Measurements from ENCODE around the gene SCN1B.
A peak's percentile ranks its signal among the peaks of the same experiment; 100 is the strongest.
"Not testable (repeated sequence)": the region's sequence is repeated elsewhere in the genome, so short reads cannot be mapped to it uniquely, and the experiment has no call there.

The SCN1B gene

DNA sequence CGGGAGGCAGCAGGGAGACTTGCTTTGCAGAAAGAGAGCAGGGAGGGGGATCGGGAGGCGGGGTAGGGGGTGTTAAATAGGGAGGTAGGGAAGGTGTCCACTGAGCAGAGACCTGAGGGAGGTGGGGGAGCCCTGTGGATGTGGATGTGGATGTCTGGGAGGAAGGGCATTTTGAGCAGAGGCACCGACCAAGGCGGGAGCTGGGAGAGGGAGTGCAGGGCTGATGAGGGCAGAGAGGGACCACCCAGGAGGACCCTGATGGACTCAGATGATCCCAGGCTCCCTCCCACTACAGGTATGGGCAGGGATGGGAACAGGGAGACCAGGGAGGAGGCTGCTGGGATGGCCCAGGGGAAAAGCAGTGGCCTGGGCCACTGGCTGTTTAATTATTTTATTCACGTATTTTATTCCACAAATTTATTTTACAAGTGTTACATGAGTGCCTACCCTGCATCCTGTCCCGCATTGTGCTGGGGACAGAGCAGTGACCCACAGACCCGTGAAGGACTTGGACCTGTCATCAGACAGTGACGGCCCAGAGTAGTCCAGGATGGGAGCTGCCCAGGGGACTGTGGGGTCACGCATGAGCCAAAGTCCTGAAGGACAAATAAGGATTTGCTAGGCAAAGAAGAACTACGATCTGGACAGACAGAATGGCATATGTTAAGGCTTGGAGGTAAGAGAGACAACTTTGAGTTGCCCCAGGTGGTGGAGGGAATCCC is 24.9 kb upstream of the SCN1B start:
- peaks cover 43% of the 10 kb centered on the region for H3K36me3 ChIP-seq
- H3K4me3 ChIP-seq (ENCODE audit: low read depth in 1 of 2, low read length in 1 of 2) = no peak overlapping the region
- TF ChIP-seq, protein P1, sequence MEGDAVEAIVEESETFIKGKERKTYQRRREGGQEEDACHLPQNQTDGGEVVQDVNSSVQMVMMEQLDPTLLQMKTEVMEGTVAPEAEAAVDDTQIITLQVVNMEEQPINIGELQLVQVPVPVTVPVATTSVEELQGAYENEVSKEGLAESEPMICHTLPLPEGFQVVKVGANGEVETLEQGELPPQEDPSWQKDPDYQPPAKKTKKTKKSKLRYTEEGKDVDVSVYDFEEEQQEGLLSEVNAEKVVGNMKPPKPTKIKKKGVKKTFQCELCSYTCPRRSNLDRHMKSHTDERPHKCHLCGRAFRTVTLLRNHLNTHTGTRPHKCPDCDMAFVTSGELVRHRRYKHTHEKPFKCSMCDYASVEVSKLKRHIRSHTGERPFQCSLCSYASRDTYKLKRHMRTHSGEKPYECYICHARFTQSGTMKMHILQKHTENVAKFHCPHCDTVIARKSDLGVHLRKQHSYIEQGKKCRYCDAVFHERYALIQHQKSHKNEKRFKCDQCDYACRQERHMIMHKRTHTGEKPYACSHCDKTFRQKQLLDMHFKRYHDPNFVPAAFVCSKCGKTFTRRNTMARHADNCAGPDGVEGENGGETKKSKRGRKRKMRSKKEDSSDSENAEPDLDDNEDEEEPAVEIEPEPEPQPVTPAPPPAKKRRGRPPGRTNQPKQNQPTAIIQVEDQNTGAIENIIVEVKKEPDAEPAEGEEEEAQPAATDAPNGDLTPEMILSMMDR (IDR thresholded peaks at IDR 0.05) = no peak
- H3K9me3 ChIP-seq = no peaks in the 10 kb centered on the region
- peaks cover 66 to 83% of the 10 kb centered on the region in 2 experiments for H3K4me1 ChIP-seq (ENCODE audit: control insufficient read depth in 1 of 2, insufficient read depth in 1 of 2, low read depth in 1 of 2, low read length in 1 of 2)
- H3K27me3 ChIP-seq = no peaks in the 10 kb centered on the region
- H3K27ac ChIP-seq = peak overlapping the region; percentile 99

DNA sequence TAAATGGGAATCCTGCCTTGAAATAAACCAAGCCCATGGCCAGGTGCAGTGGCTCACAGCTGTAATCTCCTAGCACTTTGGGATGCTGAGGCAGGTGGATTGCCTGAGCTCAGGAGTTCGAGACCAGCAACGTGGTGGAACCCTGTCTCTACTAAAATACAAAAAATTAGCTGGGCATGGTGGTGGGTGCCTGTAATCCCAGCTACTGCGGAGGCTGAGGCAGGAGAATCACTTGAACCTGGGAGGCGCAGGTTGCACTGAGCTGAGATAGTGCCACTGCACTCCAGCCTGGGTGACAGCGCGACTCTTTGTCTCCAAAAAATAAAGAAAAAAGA is 24.3 kb upstream of the SCN1B start:
- not testable (repeated sequence) for H3K27me3 ChIP-seq; H3K4me3 ChIP-seq (ENCODE audit: low read depth in 1 of 2, low read length in 1 of 2); H3K9me3 ChIP-seq
- H3K4me1 ChIP-seq (ENCODE audit: control insufficient read depth in 1 of 2, insufficient read depth in 1 of 2, low read depth in 1 of 2, low read length in 1 of 2) = peaks cover 72 to 87% of the 10 kb centered on the region in 2 experiments
- peaks cover 48% of the 10 kb centered on the region for H3K36me3 ChIP-seq
- peak overlapping the region; percentile 99 for H3K27ac ChIP-seq

DNA sequence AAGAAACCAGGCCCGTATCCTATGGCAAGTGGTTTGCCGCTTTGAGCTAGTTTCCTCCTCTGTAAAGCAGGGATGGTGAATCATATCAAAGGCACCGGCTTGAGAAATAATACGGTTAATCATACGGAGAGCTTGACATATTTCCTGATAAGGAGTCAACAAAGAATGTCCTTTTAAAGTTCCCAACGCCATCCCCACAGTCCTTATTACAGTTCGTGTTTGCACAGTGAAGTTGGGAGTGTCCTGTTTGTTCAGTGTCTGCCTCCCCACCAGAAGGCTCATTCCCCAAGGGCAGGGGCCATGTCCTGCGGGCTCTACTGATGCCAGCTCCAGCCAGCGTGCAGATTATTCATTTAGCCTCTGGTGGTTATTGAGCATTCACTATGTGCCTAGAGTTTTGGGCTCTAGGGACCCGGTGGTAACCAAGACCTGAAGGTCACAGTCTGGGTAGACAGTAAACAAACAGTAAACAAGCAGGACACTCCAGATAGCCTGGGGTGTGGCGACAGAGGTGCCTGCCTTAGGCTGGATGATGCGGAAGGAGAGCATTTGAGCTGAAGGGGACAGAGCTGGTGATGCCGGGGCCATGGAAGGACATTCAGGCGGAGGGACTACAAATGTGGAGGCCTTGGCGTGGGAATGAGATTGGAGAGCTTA is 23.8 kb upstream of the SCN1B start:
- Histone ChIP-seq H3K4me1 (ENCODE audit: control insufficient read depth in 1 of 2, insufficient read depth in 1 of 2, low read depth in 1 of 2, low read length in 1 of 2) (peaks cover 77 to 87% of the 10 kb centered on the region in 2 experiments), H3K9me3 (no peaks in the 10 kb centered on the region), H3K36me3 (peaks cover 52% of the 10 kb centered on the region), H3K27ac (peak overlapping the region; percentile 6), H3K27me3 (no peaks in the 10 kb centered on the region), H3K4me3 (ENCODE audit: low read depth in 1 of 2, low read length in 1 of 2) (no peak overlapping the region)
- TF ChIP-seq, protein P1 (IDR thresholded peaks at IDR 0.05) = no peak

DNA sequence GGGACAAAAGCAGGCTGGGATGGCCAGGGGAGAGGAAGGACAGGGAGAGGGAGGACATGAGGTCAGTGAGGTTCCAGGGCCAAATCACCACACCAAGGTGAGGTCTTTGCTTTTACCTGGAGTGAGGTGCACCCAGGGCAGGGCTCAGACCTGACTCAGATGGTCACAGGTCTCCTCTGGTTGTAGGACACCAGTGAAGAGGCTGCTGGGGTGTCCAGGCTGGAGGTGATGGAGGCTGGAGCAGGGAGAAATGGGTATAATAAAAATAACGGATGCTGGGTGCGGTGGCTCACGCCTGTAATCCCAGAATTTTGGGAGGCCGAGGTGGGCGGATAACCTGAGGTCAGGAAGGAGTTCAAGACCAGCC is 23.3 kb upstream of the SCN1B start:
- TF ChIP-seq, protein P1 (IDR thresholded peaks at IDR 0.05) = no peak
- Histone ChIP-seq H3K36me3 (peaks cover 57% of the 10 kb centered on the region), H3K4me3 (ENCODE audit: low read depth in 1 of 2, low read length in 1 of 2) (no peak overlapping the region), H3K9me3 (no peaks in the 10 kb centered on the region), H3K27ac (peak overlapping the region; percentile 6), H3K4me1 (ENCODE audit: control insufficient read depth in 1 of 2, insufficient read depth in 1 of 2, low read depth in 1 of 2, low read length in 1 of 2) (peaks cover 78 to 87% of the 10 kb centered on the region in 2 experiments), H3K27me3 (no peaks in the 10 kb centered on the region)

DNA sequence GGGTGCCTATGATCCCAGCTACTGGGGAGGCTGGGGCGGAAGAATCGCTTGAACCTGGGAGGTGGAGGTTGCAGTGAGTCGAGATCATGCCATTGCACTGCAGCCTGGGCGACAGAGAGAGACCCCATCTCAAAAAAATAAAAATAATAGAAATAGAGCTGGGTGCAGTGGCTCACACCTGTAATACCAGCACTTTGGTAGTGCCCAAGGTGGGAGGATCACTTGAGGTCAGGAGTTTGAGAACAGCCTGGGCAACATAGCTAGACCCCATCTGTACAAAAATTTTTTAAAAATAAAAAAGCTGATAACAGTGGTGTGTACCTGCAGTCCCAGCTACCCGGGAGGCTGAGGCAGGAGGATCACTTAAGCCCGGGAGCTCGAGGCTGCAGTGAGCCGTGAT is 22.8 kb upstream of the SCN1B start:
- H3K27ac ChIP-seq = peak overlapping the region; percentile 6
- H3K36me3 ChIP-seq = peaks cover 61% of the 10 kb centered on the region
- not testable (repeated sequence) for H3K9me3 ChIP-seq; H3K27me3 ChIP-seq; H3K4me3 ChIP-seq (ENCODE audit: low read depth in 1 of 2, low read length in 1 of 2)
- H3K4me1 ChIP-seq (ENCODE audit: control insufficient read depth in 1 of 2, insufficient read depth in 1 of 2, low read depth in 1 of 2, low read length in 1 of 2) = peaks cover 78 to 87% of the 10 kb centered on the region in 2 experiments

DNA sequence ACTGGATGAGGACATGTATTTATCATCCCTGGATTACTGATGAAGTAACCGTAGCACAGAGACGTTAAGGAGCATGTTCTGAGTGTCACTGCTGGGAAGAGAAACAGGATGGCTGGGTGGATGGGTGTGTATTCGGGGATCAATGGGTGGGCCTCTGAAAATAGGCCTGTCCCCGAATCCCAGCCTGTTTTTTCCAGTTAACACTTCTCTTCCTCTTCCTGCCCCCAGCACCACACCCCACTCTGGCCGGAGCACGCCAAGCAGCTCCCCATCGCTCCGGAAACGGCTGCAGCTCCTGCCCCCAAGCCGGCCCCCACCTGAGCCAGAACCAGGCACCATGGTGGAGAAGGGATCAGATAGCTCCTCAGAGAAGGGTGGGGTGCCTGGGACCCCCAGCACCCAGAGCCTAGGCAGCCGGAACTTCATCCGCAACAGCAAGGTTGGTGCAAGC is 21.4 kb upstream of the SCN1B start:
- H3K4me3 ChIP-seq (ENCODE audit: low read depth in 1 of 2, low read length in 1 of 2) = no peak overlapping the region
- TF ChIP-seq, protein P1 (IDR thresholded peaks at IDR 0.05) = no peak

More for the DNA sequence above, 21.4 kb upstream of the SCN1B start:
- Histone ChIP-seq H3K4me1 (ENCODE audit: control insufficient read depth in 1 of 2, insufficient read depth in 1 of 2, low read depth in 1 of 2, low read length in 1 of 2) (peaks cover 78 to 87% of the 10 kb centered on the region in 2 experiments), H3K36me3 (peaks cover 76% of the 10 kb centered on the region), H3K9me3 (no peaks in the 10 kb centered on the region), H3K27me3 (no peaks in the 10 kb centered on the region), H3K27ac (peak overlapping the region; percentile 98)

Data from neutrophil (primary cell).